H1 (cell line): ENCODE data around the gene LOXHD1. TPM values are rescaled to one million over a fixed set of nuclear protein-coding genes. Genes with fewer than 3 reads are reported as not detected.

ENCODE experiments used
- CTCF ChIA-PET: fragments of 300-600 bp; sonication (Branson Sonifier 250); formaldehyde crosslinking; loops from one replicate; lab custom pipeline; 2021; ENCODE audit not compliant: partially characterized antibody; lab: Charles Lee
- POLR2A ChIA-PET: fragments of 300-600 bp; sonication (Branson Sonifier 250); formaldehyde crosslinking; loops from one replicate; lab custom pipeline; 2021; ENCODE audit warnings: inconsistent platforms; ENCODE audit not compliant: partially characterized antibody; lab: Charles Lee
- DNase-seq, 2 experiments: peaks; one replicate each; pipeline versions ENCODE4 v3.0.0 to v3.0.0-alpha.2; 2010 to 2022; ENCODE audit warnings: low spot score in 2 of 2, low read depth in 1 of 2, mixed read lengths in 1 of 2
- FAIRE-seq: peaks from 2 replicates; lab custom pipeline; 2011; peaks lifted over from hg19 to GRCh38; lab: Jason Lieb, UNC
- H2AFZ ChIP-seq: 2 replicates; pipeline ENCODE4 v1.8.1; 2012; ENCODE audit warnings: low read length, inconsistent platforms
- H2AK5ac ChIP-seq: 2 replicates; pipeline ENCODE4 v1.6.1; 2013; ENCODE audit warnings: low read depth, low read length
- H2BK120ac ChIP-seq: replicated peaks from 2 replicates; pipeline ENCODE3; 2013; ENCODE audit warnings: low read depth, low read length, inconsistent platforms
- H2BK12ac ChIP-seq: 2 replicates; pipeline ENCODE4 v1.6.1; 2013; ENCODE audit warnings: low read depth, low read length
- H2BK15ac ChIP-seq: 2 replicates; pipeline ENCODE4 v1.6.1; 2013; ENCODE audit warnings: low read length
- H2BK20ac ChIP-seq: 2 replicates; pipeline ENCODE4 v1.6.1; 2013; ENCODE audit warnings: low read length
- H2BK5ac ChIP-seq: 2 replicates; pipeline ENCODE4 v1.6.1; 2013; ENCODE audit warnings: low read depth, low read length
- H3K14ac ChIP-seq: 2 replicates; pipeline ENCODE4 v1.6.1; 2013; ENCODE audit warnings: inconsistent platforms; ENCODE audit not compliant: insufficient read length
- H3K18ac ChIP-seq: 2 replicates; pipeline ENCODE4 v1.6.1; 2013; ENCODE audit warnings: low read length; ENCODE audit errors: extremely low read depth
- H3K23ac ChIP-seq: 2 replicates; pipeline ENCODE4 v1.6.1; 2013; ENCODE audit warnings: inconsistent platforms; ENCODE audit not compliant: insufficient read length
- H3K23me2 ChIP-seq: 2 replicates; pipeline ENCODE4 v1.6.1; 2013; ENCODE audit warnings: low read depth, low read length
- H3K27ac ChIP-seq: 2 replicates; pipeline ENCODE4 v1.6.1; 2011; ENCODE audit warnings: low read depth, low read length, inconsistent platforms
- H3K27me3 ChIP-seq, 4 experiments: replicated peaks in 1 of 4; 1 replicate in 1 of 4; 2 replicates in 3 of 4; pipeline versions ENCODE4 v1.6.1 to v1.8.1; 2011 to 2013; ENCODE audit warnings: low read length in 3 of 4, mild to moderate bottlenecking in 3 of 4, inconsistent platforms in 2 of 4, mixed read lengths in 2 of 4, moderate library complexity in 1 of 4; ENCODE audit not compliant: control insufficient read depth in 3 of 4, insufficient read depth in 3 of 4; ENCODE audit errors: extremely low read depth in 1 of 4
- H3K36me3 ChIP-seq, 4 experiments: 2 replicates each; pipeline versions ENCODE4 v1.6.1 to v1.8.1; 2011 to 2013; ENCODE audit warnings: mild to moderate bottlenecking in 4 of 4, low read length in 3 of 4, moderate library complexity in 2 of 4, control low read depth in 1 of 4, inconsistent platforms in 1 of 4; ENCODE audit not compliant: insufficient read depth in 4 of 4, control insufficient read depth in 2 of 4
- H3K4ac ChIP-seq: replicated peaks from 2 replicates; pipeline ENCODE3; 2013; ENCODE audit warnings: low read length, low read depth, mixed read lengths, inconsistent platforms; ENCODE audit not compliant: insufficient read length
- H3K4me1 ChIP-seq, 4 experiments: replicated peaks in 1 of 4; 1 replicate in 1 of 4; 2 replicates in 3 of 4; pipeline versions ENCODE4 v1.6.1 to v1.8.1; 2011 to 2013; ENCODE audit warnings: low read length in 3 of 4, inconsistent platforms in 2 of 4, mixed read lengths in 1 of 4; ENCODE audit not compliant: insufficient read depth in 4 of 4, control insufficient read depth in 3 of 4
- H3K4me2 ChIP-seq, 2 experiments: 2 replicates each; pipeline versions ENCODE4 v1.6.1 to v1.8.1; 2011 to 2013; ENCODE audit warnings: low read depth in 2 of 2, low read length in 2 of 2, control low read depth in 1 of 2, inconsistent platforms in 1 of 2, mild to moderate bottlenecking in 1 of 2; ENCODE audit not compliant: insufficient read depth in 1 of 2
- H3K4me3 ChIP-seq, 4 experiments: fragments of 200-600, 300-600 bp in 1 of 4; sonication (generic), shearing (Covaris generic), sonication (Bioruptor Twin) in 1 of 4; 2 replicates each; pipeline versions ENCODE4 v1.5.1 to v1.8.1; 2011 to 2016; ENCODE audit warnings: low read length in 4 of 4, low read depth in 3 of 4, control low read depth in 2 of 4, inconsistent platforms in 2 of 4, mild to moderate bottlenecking in 2 of 4, mixed read lengths in 1 of 4, moderate library complexity in 1 of 4; ENCODE audit not compliant: insufficient read depth in 2 of 4; ENCODE audit errors: extremely low read depth in 1 of 4
- H3K56ac ChIP-seq: replicated peaks from 2 replicates; pipeline ENCODE3; 2013; ENCODE audit warnings: low read depth, mild to moderate bottlenecking, mixed read lengths, low read length, inconsistent platforms; ENCODE audit not compliant: insufficient read length
- H3K79me1 ChIP-seq: 2 replicates; pipeline ENCODE4 v1.6.1; 2013; ENCODE audit warnings: low read depth, low read length, control low read depth
- H3K79me2 ChIP-seq, 2 experiments: 2 replicates each; pipeline versions ENCODE4 v1.6.1 to v1.8.1; 2012 to 2013; ENCODE audit warnings: low read length in 2 of 2, mild to moderate bottlenecking in 2 of 2, inconsistent platforms in 1 of 2; ENCODE audit not compliant: insufficient read depth in 2 of 2, control insufficient read depth in 1 of 2
- H3K9ac ChIP-seq, 4 experiments: replicated peaks in 1 of 4; 1 replicate in 1 of 4; 2 replicates in 3 of 4; pipeline versions ENCODE4 v1.6.1 to v1.8.1; 2011 to 2013; ENCODE audit warnings: low read depth in 3 of 4, low read length in 3 of 4, control low read depth in 2 of 4, mild to moderate bottlenecking in 2 of 4, moderate library complexity in 2 of 4, inconsistent platforms in 1 of 4; ENCODE audit errors: extremely low read depth in 1 of 4
- H3K9me3 ChIP-seq, 2 experiments: 2 replicates each; pipeline versions ENCODE4 v1.6.1 to v1.8.1; 2012 to 2013; ENCODE audit warnings: mild to moderate bottlenecking in 2 of 2, moderate library complexity in 2 of 2, control low read depth in 1 of 2, inconsistent platforms in 1 of 2, low read depth in 1 of 2, low read length in 1 of 2, mixed read lengths in 1 of 2; ENCODE audit not compliant: insufficient read depth in 2 of 2
- H4K20me1 ChIP-seq, 2 experiments: replicated peaks in 1 of 2; 2 replicates each; pipeline versions ENCODE3 to v1.8.1; 2011 to 2013; ENCODE audit warnings: inconsistent platforms in 2 of 2, low read length in 2 of 2, mild to moderate bottlenecking in 1 of 2; ENCODE audit not compliant: insufficient read depth in 2 of 2, control insufficient read depth in 1 of 2
- H4K5ac ChIP-seq: 2 replicates; pipeline ENCODE4 v1.6.1; 2013; ENCODE audit warnings: low read length, low read depth, mixed read lengths, inconsistent platforms; ENCODE audit not compliant: insufficient read length
- H4K8ac ChIP-seq: 2 replicates; pipeline ENCODE4 v1.8.0; 2013; ENCODE audit warnings: mild to moderate bottlenecking, moderate library complexity, low read length, inconsistent platforms; ENCODE audit not compliant: insufficient read depth; ENCODE audit errors: extremely low read depth
- H4K91ac ChIP-seq: replicated peaks from 2 replicates; pipeline ENCODE3; 2013; ENCODE audit warnings: low read length, mixed read lengths, inconsistent platforms; ENCODE audit not compliant: insufficient read length
- CTBP2 ChIP-seq: IDR thresholded peaks from 2 replicates; pipeline ENCODE4 v1.7.0; 2011; ENCODE audit warnings: borderline replicate concordance, mild to moderate bottlenecking, moderate library complexity, mixed read lengths, low read length; ENCODE audit not compliant: insufficient read depth, insufficient read length
- EGR1 ChIP-seq: IDR thresholded peaks from 2 replicates; pipeline ENCODE4 v1.6.1; 2011; ENCODE audit warnings: low read depth, low read length, borderline replicate concordance
- EP300 ChIP-seq, 2 experiments: IDR thresholded peaks; 1 replicate in 1 of 2; 2 replicates in 1 of 2; pipeline ENCODE4 v1.6.1; 2011 to 2012; ENCODE audit warnings: low read depth in 2 of 2, low read length in 2 of 2, mild to moderate bottlenecking in 2 of 2, borderline replicate concordance in 1 of 2, inconsistent platforms in 1 of 2, moderate library complexity in 1 of 2
- EZH2 ChIP-seq: fragments of 200-600 bp; sonication (generic); IDR thresholded peaks from 2 replicates; pipeline ENCODE4 v1.7.1; 2012; ENCODE audit warnings: low read depth, mild to moderate bottlenecking, moderate library complexity, low read length, inconsistent platforms; ENCODE audit not compliant: severe bottlenecking
- KDM4A ChIP-seq: IDR thresholded peaks from one replicate; pipeline ENCODE4 v1.7.1; 2012; ENCODE audit warnings: low read depth, mild to moderate bottlenecking, moderate library complexity, low read length, inconsistent platforms; ENCODE audit not compliant: severe bottlenecking
- KDM5A ChIP-seq: fragments of 200-600 bp; IDR thresholded peaks from 2 replicates; pipeline ENCODE4 v1.7.1; 2012; ENCODE audit warnings: mild to moderate bottlenecking, low read length, inconsistent platforms, mixed read lengths
- NRF1 ChIP-seq: IDR thresholded peaks from 2 replicates; pipeline ENCODE4 v1.6.1; 2011; ENCODE audit warnings: mild to moderate bottlenecking, low read depth, low read length, improper control_type of control experiment
- RXRA ChIP-seq: IDR thresholded peaks from 2 replicates; pipeline ENCODE4 v1.6.1; 2011; ENCODE audit warnings: low read depth, mild to moderate bottlenecking, low read length, moderate library complexity; ENCODE audit not compliant: insufficient read depth
- SIN3A ChIP-seq, 2 experiments: IDR thresholded peaks in 1 of 2; conservative IDR thresholded peaks in 1 of 2; 2 replicates each; pipeline ENCODE4 v1.6.1; 2011 to 2012; ENCODE audit warnings: low read length in 2 of 2, improper control_type of control experiment in 1 of 2, low read depth in 1 of 2, mild to moderate bottlenecking in 1 of 2
- SIX5 ChIP-seq: IDR thresholded peaks from 2 replicates; pipeline ENCODE4 v1.6.1; 2011; ENCODE audit warnings: mild to moderate bottlenecking, low read depth, low read length
- TCF12 ChIP-seq: IDR thresholded peaks from 2 replicates; pipeline ENCODE4 v1.6.1; 2011; ENCODE audit warnings: low read depth, mild to moderate bottlenecking, low read length
- YY1 ChIP-seq: IDR thresholded peaks from 2 replicates; pipeline ENCODE4 v1.6.1; 2011; ENCODE audit warnings: low read depth, mild to moderate bottlenecking, low read length
- WGBS, 2 experiments: shearing (Covaris generic) in 1 of 2; methylation state at CpG; one replicate each; pipeline versions ENCODE4 v1.1.6 to v1.1.7; 2013 to 2015; ENCODE audit warnings: low lambda C conversion rate in 2 of 2, mixed read lengths in 2 of 2, inconsistent platforms in 1 of 2, low coverage in 1 of 2, missing lambda C conversion rate in 1 of 2; ENCODE audit not compliant: insufficient replicate concordance in 2 of 2, insufficient coverage in 1 of 2, insufficient read length in 1 of 2; ENCODE audit errors: extremely low coverage in 1 of 2, missing lambda C conversion rate in 1 of 2; 5-methylcytosine and 5-hydroxymethylcytosine counted together
- polyA plus RNA-seq, 7 experiments: library from polyadenylated mRNA; depleted of rRNA in 3 of 7; stranded (reverse) in 5 of 7; unstranded in 2 of 7; fragments of >200 nt in 5 of 7; fragments of 200-250 nt in 2 of 7; gene quantifications; 1 replicate in 5 of 7; 2 replicates in 1 of 7; 4 replicates in 1 of 7; pipeline versions ENCODE4 v1.2.1 to v1.2.3, GENCODE V29; 2011 to 2013; ENCODE audit warnings: missing spikeins in 2 of 7, mixed read lengths in 2 of 7
- total RNA-seq: library from RNA; stranded (reverse); fragmentation: NEBNext Ultra II Directional; extraction: Animal tissue kit (Norgen Biotek cat#: 25700); gene quantifications from 2 replicates; pipeline ENCODE4 v1.2.1, GENCODE V29; 2021

LOXHD1 gene
- total and polyA plus RNA-seq, 2 of the 8 experiments (the other 6 are each of a cell fraction or from before 2014, with no cell fraction given), result 0.02 TPM; not detected in 1

DNA sequence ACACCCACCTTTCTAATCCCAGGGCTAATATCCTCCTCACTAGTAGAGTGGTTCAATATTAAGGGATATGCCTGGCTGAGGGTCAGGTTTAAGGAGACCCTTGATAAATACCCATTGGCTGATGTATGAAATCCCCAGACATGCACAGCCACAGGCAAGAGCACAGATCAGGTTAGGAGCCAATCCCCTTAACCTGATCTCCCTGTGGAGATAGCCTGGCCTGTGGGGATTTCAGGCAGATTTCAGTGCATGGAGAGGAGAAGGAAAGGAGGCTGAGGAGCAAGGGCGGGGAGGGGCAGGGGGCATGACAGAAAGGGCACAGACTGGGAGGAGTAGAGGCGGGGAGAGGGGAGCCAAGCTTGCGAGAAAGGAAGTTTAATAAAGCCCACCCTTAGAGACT, 129.0 kb downstream of the LOXHD1 start:
- 77% methylated on average over 2 of the region's 3 CpGs; no CpG with 5 or more reads in 1 of the 2 experiments for WGBS, 2 experiments
- H3K27ac ChIP-seq, result no peak overlapping the region
- ChIA-PET CTCF (interaction anchor here (0.7 to 4.7 kb wide), 8 partner anchors 9 to 248 kb away, joined by 3 to 22 read pairs (median 4); no protein-coding TSS in a partner anchor), POLR2A (no interaction called here)
- no peak overlapping the region for H4K8ac ChIP-seq
- no peak overlapping the region for H2BK120ac ChIP-seq
- H3K23ac ChIP-seq, result no peak overlapping the region
- no peak overlapping the region for H3K4ac ChIP-seq
- H3K36me3 ChIP-seq, result no peaks in the 10 kb centered on the region
- H3K79me1 ChIP-seq, result no peaks in the 10 kb centered on the region
- H3K18ac ChIP-seq, result no peak overlapping the region
- H3K56ac ChIP-seq, result no peak overlapping the region
- no peak overlapping the region for H2BK5ac ChIP-seq
- H3K9ac ChIP-seq, result no peak overlapping the region
- no peak for TF ChIP-seq EP300 (IDR thresholded peaks at IDR 0.05; ENCODE audit: borderline replicate concordance in 1 of 2, low read depth in 2 of 2, low read length in 2 of 2)
- no peak for TF ChIP-seq EZH2
- no peak for TF ChIP-seq SIX5
- no peak for TF ChIP-seq RXRA
- TF ChIP-seq KDM5A, result no peak
- no peak for TF ChIP-seq KDM4A
- no peak for TF ChIP-seq CTBP2
- TF ChIP-seq SIN3A (conservative IDR thresholded peaks at IDR 0.05 in 1 of 2, IDR thresholded peaks at IDR 0.05 in 1 of 2; ENCODE audit: low read depth in 1 of 2, low read length in 2 of 2), result no peak
- no peak for TF ChIP-seq EGR1
- TF ChIP-seq NRF1, result no peak
- no peak for TF ChIP-seq TCF12
- no peak for TF ChIP-seq YY1
- H2BK15ac ChIP-seq, result no peak overlapping the region
- no peaks in the 10 kb centered on the region for H3K23me2 ChIP-seq
- H2BK20ac ChIP-seq, result no peak overlapping the region
- no peaks in the 10 kb centered on the region for H3K9me3 ChIP-seq
- H3K27me3 ChIP-seq, result no peaks in the 10 kb centered on the region
- no peak for DNase-seq
- FAIRE-seq, result no peak
- no peak overlapping the region for H4K91ac ChIP-seq
- H2AFZ ChIP-seq, result no peak overlapping the region
- no peaks in the 10 kb centered on the region for H4K20me1 ChIP-seq
- no peaks in the 10 kb centered on the region for H3K79me2 ChIP-seq
- H3K4me2 ChIP-seq, result no peak overlapping the region
- no peak overlapping the region for H3K14ac ChIP-seq
- H4K5ac ChIP-seq, result no peak overlapping the region
- H3K4me3 ChIP-seq, result no peak overlapping the region
- H3K4me1 ChIP-seq, result no peaks in the 10 kb centered on the region; a peak in 1 of 7 replicates
- no peak overlapping the region for H2AK5ac ChIP-seq
- no peak overlapping the region for H2BK12ac ChIP-seq
